Measurements from ENCODE around the gene TBC1D1. TPM values are rescaled to one million over a fixed set of nuclear protein-coding genes. Genes with fewer than 3 reads are reported as not detected.

Gene TBC1D1
- total and polyA plus RNA-seq, 2 donors (not counting 3 experiments of a cell fraction or from before 2014, with no cell fraction given): 63.5 to 116 TPM

GRCh38 chr4:38062088-38062775 is 171.3 kb downstream of the TBC1D1 start:
- H3K36me3 ChIP-seq (ENCODE audit: control insufficient read depth in 2 of 2, extremely low read depth in 1 of 2, insufficient read depth in 2 of 2, low read length in 2 of 2): peaks cover 0 to 4% of the 10 kb centered on the region in 2 experiments
- ChIA-PET POLR2A (no interaction called here), CTCF (interaction anchor here (0.5 to 1.9 kb wide), 14 partner anchors 17 to 825 kb away, joined by 3 to 11 read pairs (median 3); partner anchors contain the start of gene TLR10)
- H3K4me3 ChIP-seq (replicated peaks in 1 of 3; ENCODE audit: insufficient read depth in 1 of 3, low read depth in 1 of 3, low read length in 3 of 3): peak overlapping the region in 2 of 3 experiments; percentile 8 to 64
- FAIRE-seq (peak; percentile 82), DNase-seq (ENCODE audit: low read depth, low spot score) (peak; percentile 82)
- H3K4me1 ChIP-seq (ENCODE audit: control insufficient read depth, extremely low read depth, insufficient read depth, low read length): peaks cover 2% of the 10 kb centered on the region
- BruUV-seq (replicated peaks): no TSS peak
- peak overlapping the region; percentile 57 for H2AFZ ChIP-seq (ENCODE audit: low read depth, low read length)
- H3K79me2 ChIP-seq (ENCODE audit: control insufficient read depth, insufficient read depth, low read length): no peaks in the 10 kb centered on the region
- no peaks in the 10 kb centered on the region for H3K27me3 ChIP-seq (ENCODE audit: control insufficient read depth in 2 of 2, insufficient read depth in 2 of 2, low read length in 2 of 2)
- H3K27ac ChIP-seq (ENCODE audit: insufficient read depth, low read depth, low read length): no peak overlapping the region
- TF ChIP-seq FOS (IDR thresholded peaks at IDR 0.05; ENCODE audit: borderline replicate concordance, insufficient read depth, low read length) (no peak), GATA2 (IDR thresholded peaks at IDR 0.05; ENCODE audit: insufficient read depth, insufficient read length, low read depth, low read length) (no peak), POLR2A (IDR thresholded peaks at IDR 0.05; ENCODE audit: low read depth, low read length) (no peak), MYC (IDR thresholded peaks at IDR 0.05; ENCODE audit: low read depth, low read length) (no peak)
- TF ChIP-seq, protein P1, sequence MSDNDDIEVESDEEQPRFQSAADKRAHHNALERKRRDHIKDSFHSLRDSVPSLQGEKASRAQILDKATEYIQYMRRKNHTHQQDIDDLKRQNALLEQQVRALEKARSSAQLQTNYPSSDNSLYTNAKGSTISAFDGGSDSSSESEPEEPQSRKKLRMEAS (IDR thresholded peaks at IDR 0.05; ENCODE audit: insufficient read depth, insufficient read length): no peak
- TF ChIP-seq, protein P2, sequence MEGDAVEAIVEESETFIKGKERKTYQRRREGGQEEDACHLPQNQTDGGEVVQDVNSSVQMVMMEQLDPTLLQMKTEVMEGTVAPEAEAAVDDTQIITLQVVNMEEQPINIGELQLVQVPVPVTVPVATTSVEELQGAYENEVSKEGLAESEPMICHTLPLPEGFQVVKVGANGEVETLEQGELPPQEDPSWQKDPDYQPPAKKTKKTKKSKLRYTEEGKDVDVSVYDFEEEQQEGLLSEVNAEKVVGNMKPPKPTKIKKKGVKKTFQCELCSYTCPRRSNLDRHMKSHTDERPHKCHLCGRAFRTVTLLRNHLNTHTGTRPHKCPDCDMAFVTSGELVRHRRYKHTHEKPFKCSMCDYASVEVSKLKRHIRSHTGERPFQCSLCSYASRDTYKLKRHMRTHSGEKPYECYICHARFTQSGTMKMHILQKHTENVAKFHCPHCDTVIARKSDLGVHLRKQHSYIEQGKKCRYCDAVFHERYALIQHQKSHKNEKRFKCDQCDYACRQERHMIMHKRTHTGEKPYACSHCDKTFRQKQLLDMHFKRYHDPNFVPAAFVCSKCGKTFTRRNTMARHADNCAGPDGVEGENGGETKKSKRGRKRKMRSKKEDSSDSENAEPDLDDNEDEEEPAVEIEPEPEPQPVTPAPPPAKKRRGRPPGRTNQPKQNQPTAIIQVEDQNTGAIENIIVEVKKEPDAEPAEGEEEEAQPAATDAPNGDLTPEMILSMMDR (IDR thresholded peaks at IDR 0.05; ENCODE audit: extremely low read depth in 1 of 2, insufficient read depth in 1 of 2, low read depth in 1 of 2, low read length in 2 of 2): peak; percentile 77 to 78
- dilution Hi-C loops (cut with MboI; ENCODE audit: extremely low pct_ligation_motif_present, low sequenced_read_pairs): no loop called here
- no peaks in the 10 kb centered on the region for H3K9me1 ChIP-seq (replicated peaks; ENCODE audit: control insufficient read depth, extremely low read depth, insufficient read depth, low read length)
- intact Hi-C loops (cut with micrococcal nuclease): loop anchor here (1.0 to 5.0 kb wide), 6 partner anchors 117 to 795 kb away; partner anchors contain the start of genes TLR10 and TLR6
- peak overlapping the region; percentile 57 for H3K9ac ChIP-seq (replicated peaks; ENCODE audit: extremely low read depth, insufficient read depth, low read length)
- no peaks in the 10 kb centered on the region for H4K20me1 ChIP-seq (replicated peaks; ENCODE audit: control insufficient read depth, extremely low read depth, insufficient read depth, low read length)
- peak overlapping the region; percentile 93 for H3K4me2 ChIP-seq (ENCODE audit: insufficient read depth, low read length)
- no peaks in the 10 kb centered on the region for H3K9me3 ChIP-seq (replicated peaks; ENCODE audit: control insufficient read depth, insufficient read depth, low read length)

All from endothelial cell of umbilical vein (primary cell).